ENCODE results near the gene NBEAL2.

DNA sequence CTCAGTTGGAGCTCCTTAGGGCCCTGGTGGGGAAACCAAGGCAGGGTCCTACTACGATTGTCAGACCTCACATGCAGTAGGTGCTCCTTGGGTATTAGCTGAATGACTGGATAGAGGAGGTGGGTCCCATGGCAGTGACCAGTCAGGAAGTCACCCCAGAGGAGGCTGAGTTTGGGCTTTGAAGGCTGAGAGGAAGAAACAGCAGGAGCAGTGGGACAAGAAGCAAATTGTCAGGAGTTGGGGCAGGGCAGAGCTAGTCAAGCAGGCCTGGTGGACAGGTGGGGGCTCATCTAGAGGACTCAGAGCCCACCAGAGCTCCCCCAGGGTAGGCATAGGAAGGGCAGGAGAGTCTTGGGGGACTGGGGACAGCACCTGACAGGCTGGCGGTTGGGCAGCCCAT is 3.1 kb downstream of the NBEAL2 start:
- TF ChIP-seq, protein P1, sequence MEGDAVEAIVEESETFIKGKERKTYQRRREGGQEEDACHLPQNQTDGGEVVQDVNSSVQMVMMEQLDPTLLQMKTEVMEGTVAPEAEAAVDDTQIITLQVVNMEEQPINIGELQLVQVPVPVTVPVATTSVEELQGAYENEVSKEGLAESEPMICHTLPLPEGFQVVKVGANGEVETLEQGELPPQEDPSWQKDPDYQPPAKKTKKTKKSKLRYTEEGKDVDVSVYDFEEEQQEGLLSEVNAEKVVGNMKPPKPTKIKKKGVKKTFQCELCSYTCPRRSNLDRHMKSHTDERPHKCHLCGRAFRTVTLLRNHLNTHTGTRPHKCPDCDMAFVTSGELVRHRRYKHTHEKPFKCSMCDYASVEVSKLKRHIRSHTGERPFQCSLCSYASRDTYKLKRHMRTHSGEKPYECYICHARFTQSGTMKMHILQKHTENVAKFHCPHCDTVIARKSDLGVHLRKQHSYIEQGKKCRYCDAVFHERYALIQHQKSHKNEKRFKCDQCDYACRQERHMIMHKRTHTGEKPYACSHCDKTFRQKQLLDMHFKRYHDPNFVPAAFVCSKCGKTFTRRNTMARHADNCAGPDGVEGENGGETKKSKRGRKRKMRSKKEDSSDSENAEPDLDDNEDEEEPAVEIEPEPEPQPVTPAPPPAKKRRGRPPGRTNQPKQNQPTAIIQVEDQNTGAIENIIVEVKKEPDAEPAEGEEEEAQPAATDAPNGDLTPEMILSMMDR (IDR thresholded peaks at IDR 0.05): no peak
- no peak for TF ChIP-seq POLR2A (IDR thresholded peaks at IDR 0.05)

Measured in right lobe of liver (tissue), 4 donors.